Nephron (organoid): ENCODE measurements around the gene ALPK3.
A peak's percentile ranks its signal among the peaks of the same experiment; 100 is the strongest.

ENCODE experiments used
- H3K27ac Mint-ChIP-seq, 3 experiments: 2 replicates each; pipeline ENCODE4 v1.8.0; 2020; ENCODE audit warnings: mixed read lengths in 3 of 3, mild to moderate bottlenecking in 2 of 3, moderate library complexity in 1 of 3
- H3K27me3 Mint-ChIP-seq: 2 replicates; pipeline ENCODE4 v1.8.0; 2021; ENCODE audit warnings: low read depth, mild to moderate bottlenecking, moderate library complexity, mixed read lengths
- H3K36me3 Mint-ChIP-seq: 2 replicates; pipeline ENCODE4 v1.8.0; 2020; ENCODE audit warnings: low read depth, mixed read lengths
- H3K4me1 Mint-ChIP-seq: 2 replicates; pipeline ENCODE4 v1.8.0; 2020; ENCODE audit warnings: mixed read lengths
- H3K4me3 Mint-ChIP-seq, 3 experiments: 2 replicates each; pipeline ENCODE4 v1.8.0; 2020; ENCODE audit warnings: mild to moderate bottlenecking in 3 of 3, mixed read lengths in 3 of 3, moderate library complexity in 2 of 3
- H3K9me3 Mint-ChIP-seq: 2 replicates; pipeline ENCODE4 v1.8.0; 2020; ENCODE audit warnings: mixed read lengths
- TF ChIP-seq, protein P1 (sequence below), 3 experiments: fragments of 200-600 bp; sonication (generic); IDR thresholded peaks; one replicate each; pipeline ENCODE4 v1.5.0; 2021; ENCODE audit warnings: antibody characterized with exemption in 3 of 3; ENCODE audit not compliant: unreplicated experiment in 3 of 3

ALPK3 gene

GRCh38 chr15:84804005-84804900, 12.9 kb upstream of the ALPK3 start:
- Mint-ChIP-seq H3K36me3 (peaks cover 64% of the 10 kb centered on the region), H3K27me3 (no peaks in the 10 kb centered on the region), H3K27ac (peak overlapping the region in 1 of 3 experiments; percentile 24), H3K4me1 (peaks cover 11% of the 10 kb centered on the region), H3K4me3 (no peak overlapping the region), H3K9me3 (no peaks in the 10 kb centered on the region)
- TF ChIP-seq, protein P1, sequence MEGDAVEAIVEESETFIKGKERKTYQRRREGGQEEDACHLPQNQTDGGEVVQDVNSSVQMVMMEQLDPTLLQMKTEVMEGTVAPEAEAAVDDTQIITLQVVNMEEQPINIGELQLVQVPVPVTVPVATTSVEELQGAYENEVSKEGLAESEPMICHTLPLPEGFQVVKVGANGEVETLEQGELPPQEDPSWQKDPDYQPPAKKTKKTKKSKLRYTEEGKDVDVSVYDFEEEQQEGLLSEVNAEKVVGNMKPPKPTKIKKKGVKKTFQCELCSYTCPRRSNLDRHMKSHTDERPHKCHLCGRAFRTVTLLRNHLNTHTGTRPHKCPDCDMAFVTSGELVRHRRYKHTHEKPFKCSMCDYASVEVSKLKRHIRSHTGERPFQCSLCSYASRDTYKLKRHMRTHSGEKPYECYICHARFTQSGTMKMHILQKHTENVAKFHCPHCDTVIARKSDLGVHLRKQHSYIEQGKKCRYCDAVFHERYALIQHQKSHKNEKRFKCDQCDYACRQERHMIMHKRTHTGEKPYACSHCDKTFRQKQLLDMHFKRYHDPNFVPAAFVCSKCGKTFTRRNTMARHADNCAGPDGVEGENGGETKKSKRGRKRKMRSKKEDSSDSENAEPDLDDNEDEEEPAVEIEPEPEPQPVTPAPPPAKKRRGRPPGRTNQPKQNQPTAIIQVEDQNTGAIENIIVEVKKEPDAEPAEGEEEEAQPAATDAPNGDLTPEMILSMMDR (IDR thresholded peaks at IDR 0.05; ENCODE audit: unreplicated experiment in 3 of 3) = no peak

GRCh38 chr15:84805221-84805620, 11.9 kb upstream of the ALPK3 start:
- no peak overlapping the region for H3K27ac Mint-ChIP-seq
- peaks cover 56% of the 10 kb centered on the region for H3K36me3 Mint-ChIP-seq
- no peak overlapping the region for H3K4me3 Mint-ChIP-seq
- TF ChIP-seq, protein P1 (IDR thresholded peaks at IDR 0.05; ENCODE audit: unreplicated experiment in 3 of 3) = no peak
- no peaks in the 10 kb centered on the region for H3K9me3 Mint-ChIP-seq
- no peaks in the 10 kb centered on the region for H3K27me3 Mint-ChIP-seq
- peaks cover 20% of the 10 kb centered on the region for H3K4me1 Mint-ChIP-seq

DNA sequence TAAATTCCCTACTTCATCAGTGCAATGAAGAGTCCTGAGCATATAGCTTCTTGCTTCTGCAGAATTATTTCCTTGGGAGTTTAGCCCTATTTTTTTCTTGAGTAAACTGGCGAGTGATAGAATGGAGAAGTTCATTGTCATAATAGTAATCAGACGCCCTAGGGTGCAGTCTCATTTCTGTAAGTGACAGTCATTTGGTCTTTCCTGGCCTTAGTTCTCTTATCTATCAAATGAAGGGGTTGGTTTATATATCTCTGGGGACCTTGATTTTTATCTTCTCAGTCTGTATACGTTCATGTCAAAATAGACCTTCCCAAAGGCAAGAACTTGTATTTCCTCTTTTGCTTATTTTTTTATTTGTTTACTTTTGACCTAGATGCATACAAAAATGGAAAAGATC, 9.9 kb upstream of the ALPK3 start:
- Mint-ChIP-seq H3K27me3 (no peaks in the 10 kb centered on the region), H3K4me1 (peaks cover 23% of the 10 kb centered on the region), H3K27ac (no peak overlapping the region), H3K4me3 (no peak overlapping the region), H3K9me3 (no peaks in the 10 kb centered on the region), H3K36me3 (peaks cover 45% of the 10 kb centered on the region)
- TF ChIP-seq, protein P1 (IDR thresholded peaks at IDR 0.05; ENCODE audit: unreplicated experiment in 3 of 3) = no peak

DNA sequence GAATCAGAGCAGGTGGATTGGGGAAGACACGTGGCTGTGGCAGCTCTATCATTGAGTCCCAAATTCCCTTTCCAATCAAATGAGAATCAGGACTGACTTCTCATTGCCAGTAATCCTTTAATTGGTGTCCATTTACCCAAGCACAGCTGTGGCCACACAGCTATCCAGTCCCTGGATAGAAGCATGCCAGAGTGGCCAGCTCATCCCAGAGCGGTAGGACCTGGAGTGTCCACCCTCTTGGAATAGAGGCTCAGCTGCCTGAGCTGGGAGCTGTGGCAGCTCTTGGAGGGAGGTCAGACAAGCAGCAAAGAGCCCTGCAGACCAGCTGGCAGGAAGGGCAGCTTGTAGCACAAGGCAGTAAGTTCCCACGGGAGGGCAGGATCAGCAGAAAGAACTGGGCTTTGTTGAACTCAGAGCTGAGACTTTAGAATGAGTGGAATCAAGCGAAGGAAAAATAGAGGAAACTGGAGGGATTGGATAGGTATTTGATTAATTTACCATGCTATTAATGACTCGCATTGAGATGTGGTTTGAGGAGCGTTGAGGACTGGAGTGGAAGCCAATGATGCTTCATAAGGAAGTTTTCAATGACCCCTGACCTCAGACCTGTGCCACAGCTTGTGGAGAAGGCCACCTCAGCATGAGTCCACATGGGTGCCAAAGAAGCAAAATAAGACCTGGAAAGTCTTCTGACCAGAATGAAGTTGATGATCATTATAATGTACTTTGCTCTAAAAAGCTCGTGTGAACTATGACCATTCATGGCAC, 6.9 kb upstream of the ALPK3 start:
- Mint-ChIP-seq H3K4me3 (no peak overlapping the region), H3K36me3 (peaks cover 20% of the 10 kb centered on the region), H3K4me1 (peaks cover 23% of the 10 kb centered on the region), H3K27ac (no peak overlapping the region), H3K27me3 (no peaks in the 10 kb centered on the region), H3K9me3 (no peaks in the 10 kb centered on the region)
- TF ChIP-seq, protein P1 (IDR thresholded peaks at IDR 0.05; ENCODE audit: unreplicated experiment in 3 of 3) = no peak

- Mint-ChIP-seq H3K4me1 (peaks cover 30% of the 10 kb centered on the region), H3K9me3 (no peaks in the 10 kb centered on the region), H3K27ac (no peak overlapping the region), H3K27me3 (no peaks in the 10 kb centered on the region), H3K36me3 (peaks cover 17% of the 10 kb centered on the region), H3K4me3 (no peak overlapping the region)
- TF ChIP-seq, protein P1 (IDR thresholded peaks at IDR 0.05; ENCODE audit: unreplicated experiment in 3 of 3) = no peak
Observed at GRCh38 chr15:84811151-84811550, 6.0 kb upstream of the ALPK3 start.
